H1 (cell line): ENCODE data around the gene CHRDL2. TPM values are rescaled to one million over a fixed set of nuclear protein-coding genes. Genes with fewer than 3 reads are reported as not detected.

Experiments
- CREB1 ChIP-seq: IDR thresholded peaks from 2 replicates; pipeline ENCODE4 v1.6.1; 2012; ENCODE audit warnings: inconsistent platforms
- EGR1 ChIP-seq: IDR thresholded peaks from 2 replicates; pipeline ENCODE4 v1.6.1; 2011; ENCODE audit warnings: low read depth, low read length, borderline replicate concordance
- EZH2 ChIP-seq: fragments of 200-600 bp; sonication (generic); IDR thresholded peaks from 2 replicates; pipeline ENCODE4 v1.7.1; 2012; ENCODE audit warnings: low read depth, mild to moderate bottlenecking, moderate library complexity, low read length, inconsistent platforms; ENCODE audit not compliant: severe bottlenecking
- FOSL1 ChIP-seq: IDR thresholded peaks from 2 replicates; pipeline ENCODE4 v1.6.1; 2011; ENCODE audit warnings: mild to moderate bottlenecking, low read depth, low read length, moderate library complexity; ENCODE audit not compliant: insufficient read depth
- RNF2 ChIP-seq: fragments of 200-900, 300-1000 bp; sonication (generic); IDR thresholded peaks from 2 replicates; pipeline ENCODE4 v1.7.1; 2016; ENCODE audit warnings: borderline replicate concordance, low read depth, mild to moderate bottlenecking, antibody characterized with exemption, low read length; ENCODE audit not compliant: poor library complexity, severe bottlenecking; ENCODE audit errors: missing control alignments
- SAP30 ChIP-seq: fragments of 300-600 bp; sonication (generic); IDR thresholded peaks from 2 replicates; pipeline ENCODE4 v1.7.1; 2012; ENCODE audit warnings: low read length, moderate library complexity, mild to moderate bottlenecking, inconsistent platforms; ENCODE audit not compliant: insufficient read depth, insufficient replicate concordance
- polyA plus RNA-seq, 7 experiments: library from polyadenylated mRNA; depleted of rRNA in 3 of 7; stranded (reverse) in 5 of 7; unstranded in 2 of 7; fragments of >200 nt in 5 of 7; fragments of 200-250 nt in 2 of 7; gene quantifications; 1 replicate in 5 of 7; 2 replicates in 1 of 7; 4 replicates in 1 of 7; pipeline versions ENCODE4 v1.2.1 to v1.2.3, GENCODE V29; 2011 to 2013; ENCODE audit warnings: missing spikeins in 2 of 7, mixed read lengths in 2 of 7
- total RNA-seq: library from RNA; stranded (reverse); fragmentation: NEBNext Ultra II Directional; extraction: Animal tissue kit (Norgen Biotek cat#: 25700); gene quantifications from 2 replicates; pipeline ENCODE4 v1.2.1, GENCODE V29; 2021
- TF ChIP-seq, protein P1 (sequence below): fragments of 300-600 bp; sonication (generic); IDR thresholded peaks from 2 replicates; pipeline ENCODE4 v1.7.1; 2012; ENCODE audit warnings: low read length, moderate library complexity, mild to moderate bottlenecking, inconsistent platforms; ENCODE audit not compliant: insufficient replicate concordance
- TF ChIP-seq, protein P2 (sequence below): IDR thresholded peaks from 2 replicates; pipeline ENCODE4 v1.6.1; 2011; ENCODE audit warnings: low read length, improper control_type of control experiment

Gene CHRDL2
- total and polyA plus RNA-seq, 2 of the 8 experiments (the other 6 are each of a cell fraction or from before 2014, with no cell fraction given), result 0.26 to 0.48 TPM

GRCh38 chr11:74683279-74683871 is 47.9 kb downstream of the CHRDL2 start (continued):
- TF ChIP-seq, protein P1, sequence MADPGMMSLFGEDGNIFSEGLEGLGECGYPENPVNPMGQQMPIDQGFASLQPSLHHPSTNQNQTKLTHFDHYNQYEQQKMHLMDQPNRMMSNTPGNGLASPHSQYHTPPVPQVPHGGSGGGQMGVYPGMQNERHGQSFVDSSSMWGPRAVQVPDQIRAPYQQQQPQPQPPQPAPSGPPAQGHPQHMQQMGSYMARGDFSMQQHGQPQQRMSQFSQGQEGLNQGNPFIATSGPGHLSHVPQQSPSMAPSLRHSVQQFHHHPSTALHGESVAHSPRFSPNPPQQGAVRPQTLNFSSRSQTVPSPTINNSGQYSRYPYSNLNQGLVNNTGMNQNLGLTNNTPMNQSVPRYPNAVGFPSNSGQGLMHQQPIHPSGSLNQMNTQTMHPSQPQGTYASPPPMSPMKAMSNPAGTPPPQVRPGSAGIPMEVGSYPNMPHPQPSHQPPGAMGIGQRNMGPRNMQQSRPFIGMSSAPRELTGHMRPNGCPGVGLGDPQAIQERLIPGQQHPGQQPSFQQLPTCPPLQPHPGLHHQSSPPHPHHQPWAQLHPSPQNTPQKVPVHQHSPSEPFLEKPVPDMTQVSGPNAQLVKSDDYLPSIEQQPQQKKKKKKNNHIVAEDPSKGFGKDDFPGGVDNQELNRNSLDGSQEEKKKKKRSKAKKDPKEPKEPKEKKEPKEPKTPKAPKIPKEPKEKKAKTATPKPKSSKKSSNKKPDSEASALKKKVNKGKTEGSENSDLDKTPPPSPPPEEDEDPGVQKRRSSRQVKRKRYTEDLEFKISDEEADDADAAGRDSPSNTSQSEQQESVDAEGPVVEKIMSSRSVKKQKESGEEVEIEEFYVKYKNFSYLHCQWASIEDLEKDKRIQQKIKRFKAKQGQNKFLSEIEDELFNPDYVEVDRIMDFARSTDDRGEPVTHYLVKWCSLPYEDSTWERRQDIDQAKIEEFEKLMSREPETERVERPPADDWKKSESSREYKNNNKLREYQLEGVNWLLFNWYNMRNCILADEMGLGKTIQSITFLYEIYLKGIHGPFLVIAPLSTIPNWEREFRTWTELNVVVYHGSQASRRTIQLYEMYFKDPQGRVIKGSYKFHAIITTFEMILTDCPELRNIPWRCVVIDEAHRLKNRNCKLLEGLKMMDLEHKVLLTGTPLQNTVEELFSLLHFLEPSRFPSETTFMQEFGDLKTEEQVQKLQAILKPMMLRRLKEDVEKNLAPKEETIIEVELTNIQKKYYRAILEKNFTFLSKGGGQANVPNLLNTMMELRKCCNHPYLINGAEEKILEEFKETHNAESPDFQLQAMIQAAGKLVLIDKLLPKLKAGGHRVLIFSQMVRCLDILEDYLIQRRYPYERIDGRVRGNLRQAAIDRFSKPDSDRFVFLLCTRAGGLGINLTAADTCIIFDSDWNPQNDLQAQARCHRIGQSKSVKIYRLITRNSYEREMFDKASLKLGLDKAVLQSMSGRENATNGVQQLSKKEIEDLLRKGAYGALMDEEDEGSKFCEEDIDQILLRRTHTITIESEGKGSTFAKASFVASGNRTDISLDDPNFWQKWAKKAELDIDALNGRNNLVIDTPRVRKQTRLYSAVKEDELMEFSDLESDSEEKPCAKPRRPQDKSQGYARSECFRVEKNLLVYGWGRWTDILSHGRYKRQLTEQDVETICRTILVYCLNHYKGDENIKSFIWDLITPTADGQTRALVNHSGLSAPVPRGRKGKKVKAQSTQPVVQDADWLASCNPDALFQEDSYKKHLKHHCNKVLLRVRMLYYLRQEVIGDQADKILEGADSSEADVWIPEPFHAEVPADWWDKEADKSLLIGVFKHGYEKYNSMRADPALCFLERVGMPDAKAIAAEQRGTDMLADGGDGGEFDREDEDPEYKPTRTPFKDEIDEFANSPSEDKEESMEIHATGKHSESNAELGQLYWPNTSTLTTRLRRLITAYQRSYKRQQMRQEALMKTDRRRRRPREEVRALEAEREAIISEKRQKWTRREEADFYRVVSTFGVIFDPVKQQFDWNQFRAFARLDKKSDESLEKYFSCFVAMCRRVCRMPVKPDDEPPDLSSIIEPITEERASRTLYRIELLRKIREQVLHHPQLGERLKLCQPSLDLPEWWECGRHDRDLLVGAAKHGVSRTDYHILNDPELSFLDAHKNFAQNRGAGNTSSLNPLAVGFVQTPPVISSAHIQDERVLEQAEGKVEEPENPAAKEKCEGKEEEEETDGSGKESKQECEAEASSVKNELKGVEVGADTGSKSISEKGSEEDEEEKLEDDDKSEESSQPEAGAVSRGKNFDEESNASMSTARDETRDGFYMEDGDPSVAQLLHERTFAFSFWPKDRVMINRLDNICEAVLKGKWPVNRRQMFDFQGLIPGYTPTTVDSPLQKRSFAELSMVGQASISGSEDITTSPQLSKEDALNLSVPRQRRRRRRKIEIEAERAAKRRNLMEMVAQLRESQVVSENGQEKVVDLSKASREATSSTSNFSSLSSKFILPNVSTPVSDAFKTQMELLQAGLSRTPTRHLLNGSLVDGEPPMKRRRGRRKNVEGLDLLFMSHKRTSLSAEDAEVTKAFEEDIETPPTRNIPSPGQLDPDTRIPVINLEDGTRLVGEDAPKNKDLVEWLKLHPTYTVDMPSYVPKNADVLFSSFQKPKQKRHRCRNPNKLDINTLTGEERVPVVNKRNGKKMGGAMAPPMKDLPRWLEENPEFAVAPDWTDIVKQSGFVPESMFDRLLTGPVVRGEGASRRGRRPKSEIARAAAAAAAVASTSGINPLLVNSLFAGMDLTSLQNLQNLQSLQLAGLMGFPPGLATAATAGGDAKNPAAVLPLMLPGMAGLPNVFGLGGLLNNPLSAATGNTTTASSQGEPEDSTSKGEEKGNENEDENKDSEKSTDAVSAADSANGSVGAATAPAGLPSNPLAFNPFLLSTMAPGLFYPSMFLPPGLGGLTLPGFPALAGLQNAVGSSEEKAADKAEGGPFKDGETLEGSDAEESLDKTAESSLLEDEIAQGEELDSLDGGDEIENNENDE, result no peak
- TF ChIP-seq RNF2 (no peak), SAP30 (no peak), CREB1 (peak; percentile 29; the same call in 1 of the 2 replicates), EGR1 (peak; percentile 87), EZH2 (peak; percentile 14), FOSL1 (no peak)
- TF ChIP-seq, protein P2, sequence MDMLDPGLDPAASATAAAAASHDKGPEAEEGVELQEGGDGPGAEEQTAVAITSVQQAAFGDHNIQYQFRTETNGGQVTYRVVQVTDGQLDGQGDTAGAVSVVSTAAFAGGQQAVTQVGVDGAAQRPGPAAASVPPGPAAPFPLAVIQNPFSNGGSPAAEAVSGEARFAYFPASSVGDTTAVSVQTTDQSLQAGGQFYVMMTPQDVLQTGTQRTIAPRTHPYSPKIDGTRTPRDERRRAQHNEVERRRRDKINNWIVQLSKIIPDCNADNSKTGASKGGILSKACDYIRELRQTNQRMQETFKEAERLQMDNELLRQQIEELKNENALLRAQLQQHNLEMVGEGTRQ, result no peak
